GM04503 (cell line): ENCODE measurements around the gene NSMCE1.
"Not testable (repeated sequence)": the region's sequence is repeated elsewhere in the genome, so short reads cannot be mapped to it uniquely, and the experiment has no call there.

Source experiments
- DNase-seq: peaks from one replicate; pipeline ENCODE4 v3.0.0-alpha.2; 2012; ENCODE audit warnings: low read depth

NSMCE1 gene

DNA sequence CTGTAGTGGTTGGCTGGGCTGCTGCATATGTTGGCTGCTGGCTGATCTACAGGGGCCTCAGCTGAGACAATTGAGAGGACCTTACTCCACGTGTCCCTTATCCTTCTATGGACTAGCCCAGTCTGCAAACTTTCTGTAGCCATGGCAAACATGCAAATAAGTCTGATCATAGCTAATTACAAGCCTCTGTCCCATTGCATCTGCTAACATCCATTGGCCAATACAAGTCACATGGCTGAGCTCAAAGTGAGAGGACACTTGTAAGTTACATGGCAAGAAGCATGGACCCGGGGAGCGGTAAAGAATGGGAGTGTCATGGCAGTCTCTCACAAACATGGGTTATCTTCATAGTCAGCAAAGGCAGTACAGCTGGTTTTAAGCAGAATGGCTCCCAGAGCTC, 33.6 kb upstream of the NSMCE1 start:
- DNase-seq = no peak

DNA sequence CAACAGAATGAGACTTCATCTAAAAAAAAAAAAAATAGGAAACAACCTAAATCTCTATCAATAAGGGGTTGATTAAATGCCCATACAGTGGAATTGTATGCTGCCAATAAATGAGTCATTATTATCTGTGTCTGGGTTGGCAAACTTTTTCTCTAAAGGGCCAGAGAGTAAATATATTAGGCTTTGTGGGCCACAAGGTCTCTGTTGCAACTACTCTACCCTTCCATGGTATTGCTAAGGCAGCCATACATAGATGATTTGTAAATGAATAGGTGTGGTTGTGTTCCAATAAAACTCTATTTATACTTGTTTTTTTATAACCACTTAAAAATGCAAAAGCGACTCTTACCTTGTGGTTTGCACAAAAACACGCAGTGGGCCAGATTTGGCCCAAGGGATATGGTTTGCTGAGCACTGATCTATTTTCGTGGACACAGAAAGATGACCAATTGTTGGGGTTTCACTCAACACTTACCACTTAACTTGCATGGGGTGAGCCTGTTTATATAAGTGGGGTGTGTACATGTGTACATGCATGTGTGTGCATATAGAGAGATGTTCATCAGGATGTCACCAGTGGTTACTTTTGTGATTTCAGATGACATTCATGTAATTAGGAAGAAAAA, 32.8 kb upstream of the NSMCE1 start:
- DNase-seq = no peak

DNA sequence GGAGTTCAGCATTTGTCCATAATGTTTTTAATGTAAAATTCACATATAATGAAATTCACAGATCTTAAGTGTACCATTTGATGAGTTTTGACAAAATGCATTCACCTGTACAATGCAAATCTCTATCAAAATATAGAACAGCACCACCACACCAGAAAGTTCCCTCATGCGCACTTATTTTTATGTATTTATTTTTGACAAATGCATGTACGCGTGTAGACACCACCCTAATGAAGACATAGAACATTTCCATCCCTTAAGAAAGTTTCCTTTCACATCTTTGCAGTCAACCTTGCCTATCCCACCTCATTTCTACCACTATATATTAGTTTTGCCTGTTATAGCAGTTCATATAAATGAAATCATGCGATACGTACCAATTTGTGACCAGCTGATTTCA, 29.6 kb upstream of the NSMCE1 start:
- no peak for DNase-seq

DNA sequence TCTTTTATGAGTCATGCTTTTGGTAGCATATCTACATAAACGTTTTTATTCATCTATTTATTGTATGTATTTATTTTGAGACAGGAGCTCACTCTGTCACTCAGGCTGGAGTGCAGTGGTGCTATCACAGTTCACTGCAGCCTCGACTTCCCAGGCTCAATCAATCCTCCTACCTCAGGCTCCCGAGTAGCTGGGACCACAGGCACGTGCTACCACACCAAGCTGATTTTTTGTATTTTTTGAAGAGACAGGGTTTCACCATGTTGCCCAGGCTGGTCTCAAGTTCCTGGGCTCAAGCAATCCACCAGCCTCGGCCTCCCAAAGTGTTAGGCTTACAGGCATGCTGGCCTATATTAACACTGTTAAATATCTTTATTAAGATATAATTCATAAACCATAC, 24.8 kb upstream of the NSMCE1 start:
- no peak for DNase-seq

DNA sequence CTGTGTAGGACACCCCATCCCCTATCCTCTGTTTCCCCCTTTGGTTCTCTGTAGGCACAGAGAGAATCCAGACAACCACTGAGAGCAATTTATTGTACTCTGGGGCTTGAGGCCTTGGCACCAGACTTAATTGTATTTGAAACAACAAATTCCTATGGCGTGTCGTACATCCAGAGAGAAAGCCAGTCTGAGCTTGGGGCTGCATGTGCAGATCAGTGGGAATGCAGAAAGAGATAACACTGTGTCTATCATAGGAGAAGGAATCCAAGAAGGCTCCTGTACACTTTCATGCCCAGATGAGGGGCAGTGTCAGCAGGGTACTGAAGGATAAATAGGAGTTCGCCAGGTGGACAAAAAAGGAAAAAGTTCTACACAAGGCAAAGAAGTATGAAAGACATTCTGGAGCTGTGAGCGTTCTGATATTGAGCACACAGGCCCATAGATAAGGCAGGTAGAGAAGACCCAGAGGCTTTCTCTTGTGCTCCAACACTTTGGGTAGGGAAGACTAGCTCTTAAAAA, 23.2 kb upstream of the NSMCE1 start:
- DNase-seq = no peak

DNA sequence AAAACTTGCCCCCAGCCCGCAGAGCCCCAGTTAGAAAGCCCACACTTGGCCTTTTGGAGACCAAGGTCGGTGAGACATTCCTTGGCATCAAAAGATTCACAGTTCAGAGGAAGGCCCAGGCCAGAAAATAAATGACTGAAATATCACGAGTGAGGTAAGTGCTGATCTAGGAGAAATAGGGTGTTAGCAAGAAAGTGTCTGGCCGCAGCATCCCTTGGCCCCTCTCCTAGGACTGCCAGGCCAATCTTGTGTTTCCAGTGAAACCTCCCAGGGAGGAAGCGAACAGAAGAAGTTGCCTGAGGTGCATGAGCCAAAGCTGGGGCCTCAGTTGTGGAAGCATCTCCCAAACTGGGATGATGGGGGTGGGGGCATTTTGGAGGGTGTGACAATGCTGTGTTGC, 22.5 kb upstream of the NSMCE1 start:
- DNase-seq = no peak

DNA sequence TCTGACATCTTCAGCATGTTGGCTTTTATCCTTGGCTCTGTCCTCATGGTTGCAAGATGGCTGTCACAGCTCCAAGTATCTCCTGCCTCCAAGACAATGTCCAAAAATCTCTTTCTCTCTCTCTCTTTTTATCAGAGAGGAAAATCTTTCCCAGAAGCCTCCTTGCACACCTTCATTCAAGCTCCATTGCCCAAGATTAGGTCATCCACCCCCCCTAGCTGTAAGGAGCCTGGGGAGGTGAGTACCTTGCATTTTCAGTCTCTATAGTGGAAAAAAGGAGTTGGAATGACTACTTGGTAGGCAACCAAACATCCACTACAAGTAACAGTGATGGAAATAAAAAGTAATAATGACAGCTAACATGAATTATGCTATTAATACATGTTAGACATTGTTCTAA, 22.0 kb upstream of the NSMCE1 start:
- no peak for DNase-seq

DNA sequence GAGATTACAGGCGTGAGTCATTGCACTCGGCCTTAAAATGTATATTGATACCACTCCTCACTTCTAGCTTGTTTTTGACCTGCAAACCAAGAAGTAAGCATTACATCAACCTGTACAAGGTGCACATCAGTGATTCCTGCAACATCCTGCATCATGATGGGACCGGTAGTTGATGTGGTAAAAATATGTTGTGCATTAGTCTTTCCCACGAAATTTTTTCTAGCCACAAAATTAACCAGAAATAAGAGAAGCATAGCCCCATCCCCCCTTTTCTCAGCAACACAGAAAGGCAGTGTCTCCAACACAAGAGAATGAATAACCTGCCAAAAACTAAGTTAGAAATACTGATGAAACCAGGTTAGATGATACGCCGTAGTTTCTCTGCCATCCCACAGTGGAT, 21.1 kb upstream of the NSMCE1 start:
- no peak for DNase-seq

DNA sequence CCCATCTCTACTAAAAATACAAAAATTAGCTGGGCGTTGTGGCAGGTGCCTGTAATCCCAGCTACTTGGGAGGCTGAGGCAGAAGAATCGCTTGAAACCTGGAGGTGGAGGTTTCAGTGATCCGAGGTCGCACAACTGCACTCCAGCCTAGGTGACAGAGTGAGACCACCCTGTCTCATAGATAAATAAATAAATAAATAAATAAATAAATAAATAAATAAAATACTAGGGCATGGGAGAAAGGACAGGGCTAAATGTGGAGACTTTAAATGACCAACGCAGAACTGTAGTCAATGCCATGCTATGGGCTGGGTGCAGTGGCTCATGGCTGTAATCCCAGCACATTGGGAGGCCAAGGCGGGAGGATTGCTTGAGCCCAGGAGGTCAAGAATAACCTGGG, 19.7 kb upstream of the NSMCE1 start:
- not testable (repeated sequence) for DNase-seq

DNA sequence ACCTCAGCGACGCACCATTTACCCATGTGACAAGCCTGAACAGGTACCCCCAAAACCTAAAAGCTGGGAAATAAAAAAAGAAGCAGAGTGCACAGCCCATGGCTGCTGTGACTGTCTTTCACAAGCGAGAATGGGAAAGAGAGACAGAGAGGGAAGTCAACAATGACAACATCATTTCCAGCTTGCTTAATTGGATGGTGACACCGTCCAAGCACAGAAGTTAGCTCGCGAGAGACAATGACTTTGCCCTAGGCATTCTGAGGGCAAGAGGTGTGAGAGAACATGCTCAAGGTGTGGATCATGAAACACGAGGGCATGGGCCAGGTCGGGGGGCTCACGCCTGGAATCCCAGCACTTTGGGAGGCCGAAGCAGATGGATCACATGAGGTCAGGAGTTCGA, 19.3 kb upstream of the NSMCE1 start:
- DNase-seq = no peak

DNA sequence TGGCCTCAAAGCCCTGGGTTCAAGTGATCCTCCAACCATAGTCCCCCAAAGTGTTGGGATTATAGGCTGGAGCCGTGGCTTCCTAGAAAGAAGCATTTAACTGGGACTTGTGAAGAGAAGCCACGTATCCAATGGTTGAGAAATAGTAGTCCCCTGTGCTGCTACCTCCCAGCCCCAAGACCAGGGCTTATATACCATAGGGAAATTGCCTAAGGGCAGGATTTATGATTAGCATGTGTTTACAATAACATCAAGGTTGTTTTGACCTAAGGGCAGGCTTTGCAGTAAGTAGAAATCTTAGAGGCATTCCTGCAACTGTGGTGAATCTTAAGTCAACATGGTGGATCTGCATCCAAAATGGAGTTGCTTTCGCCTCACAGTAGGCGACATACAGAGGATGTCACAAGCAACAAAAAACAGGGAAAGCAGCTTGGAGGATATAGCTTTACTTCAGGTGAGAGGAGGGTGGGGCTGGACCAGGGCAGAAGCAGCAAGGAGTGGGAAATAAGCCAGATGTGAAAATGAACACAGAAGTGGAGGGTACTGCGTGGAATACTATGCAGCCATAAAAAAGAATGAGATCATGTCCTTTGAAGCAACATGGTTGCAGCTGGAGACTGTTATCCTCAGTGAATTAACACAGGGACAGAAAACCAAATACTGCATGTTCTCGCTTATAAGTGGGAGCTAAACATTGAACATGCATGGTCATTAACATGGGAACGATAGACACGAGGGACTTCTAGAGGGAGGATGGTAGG, 18.7 kb upstream of the NSMCE1 start:
- DNase-seq = no peak

DNA sequence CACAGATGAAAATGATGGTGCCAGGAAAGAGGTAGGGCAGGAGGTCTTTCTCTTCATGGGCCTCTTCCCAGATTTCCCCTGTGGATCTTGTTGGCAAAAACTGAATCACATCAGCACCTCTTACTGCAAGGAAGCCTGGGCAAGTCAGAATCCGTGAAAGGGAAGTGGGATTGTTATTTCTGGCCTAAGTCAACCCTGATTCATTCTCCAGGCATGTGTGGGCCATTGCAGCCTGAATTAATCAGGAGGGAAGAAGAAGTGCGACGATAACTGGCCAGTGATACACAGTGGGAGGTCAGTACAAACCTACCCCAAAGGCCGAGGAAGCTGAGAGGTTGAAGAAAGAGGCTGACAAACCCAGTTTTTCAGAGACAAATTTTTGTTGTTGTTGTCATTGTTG, 17.9 kb upstream of the NSMCE1 start:
- DNase-seq = peak; percentile 90

DNA sequence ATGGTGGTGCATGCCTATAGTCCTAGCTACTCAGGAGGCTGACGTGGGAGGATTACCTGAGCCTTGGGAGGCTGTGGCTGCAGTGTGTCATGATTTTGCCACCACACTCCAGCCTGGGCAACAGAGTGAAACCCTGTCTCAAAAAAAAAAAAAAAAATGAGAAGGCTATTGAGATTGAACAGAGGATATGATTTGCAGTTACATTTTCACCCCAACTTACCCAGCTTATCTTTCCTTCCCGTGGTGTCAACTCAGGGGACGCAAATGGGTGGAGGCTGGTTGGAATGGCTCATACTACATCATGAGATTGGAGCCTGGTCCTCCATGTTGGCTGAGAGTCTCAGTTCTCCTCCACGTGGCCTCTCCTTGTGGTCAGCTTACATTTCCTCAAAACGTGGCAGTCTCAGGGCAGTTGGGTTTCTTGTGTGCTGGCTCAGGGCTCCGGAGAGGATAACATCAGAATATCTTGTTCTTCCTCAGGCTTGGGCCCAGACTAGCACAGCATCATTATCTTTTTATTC, 17.2 kb upstream of the NSMCE1 start:
- DNase-seq = no peak

DNA sequence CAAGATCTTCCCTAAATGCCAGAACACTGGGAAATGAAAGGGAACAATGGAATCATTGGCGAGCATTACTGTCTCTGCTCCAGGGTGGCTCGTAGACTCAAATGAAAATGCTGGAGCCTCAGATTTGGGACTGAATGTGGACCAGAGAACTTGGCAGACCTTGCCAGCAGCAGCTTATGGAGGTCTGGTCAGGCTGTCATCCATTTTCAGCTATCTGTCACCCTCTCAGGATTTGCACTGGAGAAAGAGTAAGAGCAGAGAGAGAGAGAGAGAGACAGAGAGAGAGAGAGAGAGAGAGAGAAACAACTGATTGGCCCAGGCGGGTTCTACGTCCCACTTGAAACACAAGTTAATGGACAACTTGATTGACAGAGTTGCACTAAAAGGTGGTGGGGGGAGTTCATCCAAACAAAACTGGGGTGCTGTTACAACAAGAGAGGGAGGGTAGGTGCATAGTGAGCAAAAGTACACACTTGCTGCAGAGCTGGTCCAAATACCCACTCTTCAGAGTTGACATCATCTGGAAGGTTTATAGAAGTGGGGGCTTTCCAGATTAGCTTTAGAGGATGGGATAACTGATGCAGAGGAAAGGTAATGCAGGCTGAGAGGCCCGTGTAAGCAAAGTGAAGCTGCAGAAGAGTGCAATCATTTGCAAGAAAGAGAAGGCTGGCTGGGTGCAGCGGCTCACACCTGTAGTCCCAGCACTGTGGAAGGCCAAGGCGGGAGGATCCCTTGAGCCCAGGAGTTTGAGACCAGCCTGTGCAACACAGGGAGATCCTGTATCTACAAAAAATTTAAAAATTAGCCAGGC, 16.5 kb upstream of the NSMCE1 start:
- DNase-seq = no peak

DNA sequence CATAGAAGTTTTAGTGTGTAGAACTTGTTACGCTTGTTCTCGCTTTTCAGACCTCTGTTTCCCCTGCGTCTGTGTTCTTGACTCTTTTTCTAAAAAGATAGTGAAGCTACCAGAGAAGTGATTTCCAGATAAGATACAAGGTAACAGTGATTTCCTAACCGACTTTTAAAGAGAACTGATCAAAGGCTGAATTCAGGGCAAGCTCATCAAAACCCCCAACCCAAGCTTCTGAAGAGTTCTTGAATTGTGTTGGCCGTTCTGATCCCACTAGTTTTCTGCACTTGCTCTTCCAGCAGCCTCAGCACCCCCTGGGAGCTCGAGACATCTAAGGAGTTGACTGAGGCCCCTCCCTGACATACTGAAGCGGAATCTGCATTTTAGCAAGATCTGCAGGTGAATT, 12.7 kb upstream of the NSMCE1 start:
- DNase-seq = no peak

DNA sequence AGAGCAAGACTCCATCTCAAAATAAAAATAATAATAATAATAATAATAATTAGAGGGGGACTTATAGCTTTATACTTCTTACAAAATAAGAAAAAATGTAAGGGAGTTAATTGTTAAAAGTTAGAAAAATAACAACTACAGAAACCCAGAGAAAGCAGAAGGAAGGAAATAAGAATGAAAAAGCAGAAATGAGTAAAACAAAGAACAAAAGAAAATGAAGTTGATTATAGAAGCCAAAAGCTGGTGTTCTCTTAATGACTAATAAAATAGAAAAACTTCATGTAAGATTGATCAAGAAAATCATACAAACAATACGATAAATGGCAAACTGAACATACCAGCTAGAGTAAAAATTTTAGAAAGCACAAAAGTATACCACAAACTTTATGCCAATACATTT, 6.8 kb upstream of the NSMCE1 start:
- no peak for DNase-seq

DNA sequence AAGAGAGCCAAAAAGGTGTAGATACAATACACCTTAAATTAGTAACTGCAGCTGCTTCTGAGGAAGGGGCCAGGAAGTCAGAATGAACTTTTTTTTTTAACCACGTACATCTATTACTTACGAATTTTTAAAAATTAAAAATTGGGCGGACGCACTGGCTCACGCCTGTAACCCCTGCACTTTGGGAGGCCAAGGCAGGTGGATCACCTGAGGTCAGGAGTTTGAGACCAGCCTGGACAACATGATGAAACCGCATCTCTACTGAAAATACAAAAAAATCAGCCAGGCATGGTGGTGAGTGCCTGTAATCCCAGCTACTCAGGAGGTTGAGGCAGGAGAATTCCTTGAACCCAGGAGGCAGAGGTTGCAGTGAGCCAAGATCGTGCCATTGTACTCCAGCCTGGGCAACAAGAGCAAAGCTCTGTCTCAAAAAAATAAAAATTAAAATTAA, 5.9 kb upstream of the NSMCE1 start:
- not testable (repeated sequence) for DNase-seq

DNA sequence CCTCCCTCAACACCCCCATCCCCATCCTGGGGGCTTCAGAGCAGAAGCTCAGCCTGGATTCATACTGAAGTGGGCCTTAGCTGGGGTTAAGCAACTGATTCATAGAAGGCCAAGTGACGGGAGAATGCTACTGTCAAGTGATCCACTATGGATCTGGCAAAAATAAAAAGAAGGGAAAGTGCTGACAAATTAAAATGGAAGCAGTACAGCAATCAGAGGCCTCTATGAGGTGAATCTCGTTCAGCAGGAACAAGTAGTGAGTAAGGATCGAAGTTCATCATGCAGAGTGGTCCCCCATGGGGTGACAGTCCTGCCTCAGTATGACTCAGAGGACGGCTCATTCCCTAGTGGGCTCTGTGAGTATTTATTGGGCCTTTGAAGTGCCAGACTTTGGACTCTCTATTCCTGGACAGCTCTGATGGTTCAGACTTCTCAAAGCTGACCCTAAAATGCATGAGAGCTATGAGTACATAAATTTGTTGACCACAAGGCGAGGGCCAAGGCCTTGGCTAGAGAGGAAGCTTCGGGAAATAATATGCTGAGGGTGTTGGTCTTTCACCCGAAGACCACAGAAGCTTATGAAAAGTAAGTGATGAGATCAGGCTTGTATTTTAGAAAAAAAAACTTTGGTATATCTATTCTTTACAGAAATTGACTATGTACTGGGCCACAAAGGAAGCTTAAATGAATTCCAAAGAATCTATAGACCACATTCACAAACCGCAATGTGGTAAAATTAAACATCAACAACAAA, 5.3 kb upstream of the NSMCE1 start:
- DNase-seq = no peak

DNA sequence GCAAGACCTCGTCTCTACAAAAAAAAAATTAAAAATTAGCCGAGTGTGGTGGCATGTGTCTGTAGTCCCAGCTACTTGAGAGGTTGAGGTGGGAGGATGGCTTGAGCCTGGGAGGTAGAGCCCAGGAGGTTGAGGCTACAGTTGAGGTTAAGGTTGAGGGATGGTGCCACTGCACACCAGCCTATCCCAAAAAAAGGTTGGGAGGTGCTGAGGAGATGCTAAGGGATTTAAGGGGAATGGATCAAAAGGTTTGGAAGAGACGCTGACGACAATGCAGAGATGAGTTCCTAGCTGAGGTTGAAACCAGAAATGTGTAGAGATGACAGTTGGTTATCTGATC, 4.7 kb upstream of the NSMCE1 start:
- no peak for DNase-seq

DNA sequence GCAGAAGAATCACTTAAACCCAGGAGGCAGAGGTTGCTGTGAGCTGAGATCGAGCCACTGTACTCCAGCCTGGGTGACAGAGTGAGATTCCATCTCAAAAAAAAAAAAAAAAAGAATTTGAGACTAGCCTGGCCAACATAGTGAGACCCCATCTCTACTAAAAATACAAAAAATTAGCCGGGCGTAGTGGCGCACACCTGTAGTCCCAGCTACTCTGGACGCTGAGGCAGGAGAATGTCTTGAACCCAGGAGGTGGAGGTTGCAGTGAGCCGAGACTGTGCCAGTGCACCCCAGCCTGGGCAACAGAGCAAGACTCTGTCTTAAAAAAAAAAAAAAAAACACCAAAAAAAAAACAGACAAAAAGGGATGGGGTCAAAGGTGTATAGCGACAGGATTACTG, 4.1 kb upstream of the NSMCE1 start:
- not testable (repeated sequence) for DNase-seq

DNA sequence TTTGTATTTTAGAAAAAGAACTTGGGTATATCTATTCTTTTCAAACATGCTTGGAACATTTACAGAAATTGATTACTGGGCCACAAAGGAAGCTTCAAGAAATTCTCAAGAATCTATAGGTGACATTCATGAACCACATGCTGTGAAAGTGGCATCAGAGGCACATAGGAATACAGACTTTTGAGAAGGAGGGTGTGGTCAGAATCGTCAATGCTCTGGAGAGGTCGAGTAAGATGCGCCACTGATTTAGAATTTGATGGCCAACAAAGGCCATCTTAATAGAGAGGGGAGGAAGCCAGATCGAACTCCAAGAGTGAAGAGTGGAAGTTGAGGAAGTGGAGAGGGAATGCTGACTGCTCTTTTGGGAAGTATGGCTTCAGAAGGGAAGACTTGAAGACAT, 3.5 kb upstream of the NSMCE1 start:
- DNase-seq = no peak

DNA sequence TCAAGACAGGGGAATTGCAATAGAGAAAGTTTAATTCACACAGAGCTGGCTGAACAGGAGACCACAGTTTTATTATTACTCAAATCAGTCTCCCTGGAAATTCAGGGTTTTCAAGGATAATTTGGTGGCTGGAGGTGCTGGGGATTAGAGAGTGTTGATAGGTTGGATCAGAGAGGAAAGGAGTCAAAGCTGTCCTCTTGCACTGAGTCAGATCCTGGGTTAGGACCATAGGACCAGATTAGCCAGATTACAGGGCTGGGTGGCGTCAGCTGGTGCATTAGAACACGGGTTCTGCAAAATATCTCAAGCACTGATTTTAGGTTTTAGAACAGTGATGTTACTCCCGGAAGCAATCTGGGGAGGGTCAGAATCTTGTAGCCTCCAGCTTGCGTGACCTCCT, 1.8 kb upstream of the NSMCE1 start:
- no peak for DNase-seq
